Cardiac fibroblast (primary cell): ENCODE results near the gene EPB41.
"Not testable (repeated sequence)": the region's sequence is repeated elsewhere in the genome, so short reads cannot be mapped to it uniquely, and the experiment has no call there.

Source experiments
- DNase-seq, 2 donors: peaks; one replicate each; pipeline versions ENCODE4 v3.0.0 to v3.0.0-alpha.2; 2010; ENCODE audit warnings: low read depth in 2 of 2
- H3K4me3 ChIP-seq, 2 donors: replicated peaks in 1 of 2; 1 replicate in 1 of 2; 2 replicates in 1 of 2; pipeline ENCODE4 v1.5.1; 2011; ENCODE audit warnings: low read depth in 2 of 2, low read length in 2 of 2, mild to moderate bottlenecking in 2 of 2, moderate library complexity in 1 of 2
- CTCF ChIP-seq: IDR thresholded peaks from one replicate; pipeline ENCODE4 v1.5.1; 2011; ENCODE audit warnings: low read depth, mild to moderate bottlenecking, low read length, inconsistent platforms

The EPB41 gene

DNA sequence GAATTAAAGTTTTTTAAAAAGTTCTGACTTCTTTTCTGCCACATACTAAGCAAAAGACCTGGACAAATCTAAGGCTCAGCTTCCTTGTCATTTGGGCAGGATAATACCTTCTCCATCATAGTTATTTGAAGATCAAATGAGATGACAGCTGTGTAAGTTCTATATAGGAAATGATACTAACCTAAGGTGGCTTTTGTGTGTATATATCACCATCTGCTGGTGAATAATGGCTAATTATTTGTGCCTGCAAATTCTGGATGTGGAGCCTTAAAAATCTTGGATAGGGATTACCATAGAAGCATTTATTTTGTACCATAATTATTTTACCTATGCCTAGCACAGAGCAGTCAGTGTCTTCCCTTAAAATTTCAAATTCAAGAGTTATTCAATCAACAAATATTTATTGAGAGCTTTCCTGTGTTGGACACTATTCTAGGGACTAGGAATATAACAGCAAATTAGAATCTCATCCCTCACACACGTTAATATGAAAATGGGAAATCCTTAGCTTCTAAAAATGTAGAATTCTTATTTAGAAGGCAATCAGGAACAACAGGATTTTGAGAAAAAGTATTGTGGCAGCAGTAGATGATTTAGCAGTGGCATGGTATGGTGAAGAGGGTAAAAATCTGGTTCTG is 119.6 kb downstream of the EPB41 start:
- H3K4me3 ChIP-seq = no peak overlapping the region
- DNase-seq = peak; percentile 64 to 67
- peak; percentile 56 for TF ChIP-seq CTCF

DNA sequence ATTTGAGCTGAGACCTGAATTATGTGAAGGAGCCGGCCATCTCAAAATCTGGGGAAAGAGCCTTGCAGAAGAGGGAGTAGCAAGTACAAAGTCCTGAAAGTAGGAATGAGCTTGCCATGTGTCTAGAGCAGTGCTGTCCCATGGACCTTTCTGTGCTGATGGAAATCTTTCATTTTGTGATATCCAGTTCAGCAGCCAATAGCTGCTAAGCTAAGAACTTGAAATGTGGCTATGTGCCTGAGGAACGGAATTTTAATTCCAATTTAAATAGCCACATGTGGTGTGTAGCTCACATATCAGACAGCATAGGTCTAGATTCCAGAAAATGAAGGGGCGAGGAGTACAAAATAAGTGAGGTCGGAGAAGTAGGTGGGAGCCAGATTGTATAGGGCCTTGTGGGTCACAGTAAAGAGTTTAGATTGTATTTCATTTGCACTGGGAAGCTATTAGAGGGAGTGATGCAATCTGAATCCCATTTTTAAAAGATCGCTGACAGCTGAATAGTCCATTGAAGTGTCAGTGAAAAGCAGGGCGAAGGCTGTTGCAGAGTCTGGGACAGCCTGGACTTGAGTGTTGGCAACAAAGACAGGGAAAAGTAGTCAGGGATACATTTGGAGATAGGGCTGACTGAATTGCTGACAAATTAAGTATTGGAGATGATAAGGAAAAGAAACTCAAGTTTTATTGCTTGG is 129.1 kb downstream of the EPB41 start:
- peak in 1 of 2 donors; percentile 49 for DNase-seq
- no peak for TF ChIP-seq CTCF
- H3K4me3 ChIP-seq = no peak overlapping the region

GRCh38 chr1:29044010-29044409 is 129.6 kb downstream of the EPB41 start:
- DNase-seq = no peak
- H3K4me3 ChIP-seq = no peak overlapping the region
- TF ChIP-seq CTCF = no peak

GRCh38 chr1:29045663-29046062 is 131.3 kb downstream of the EPB41 start:
- DNase-seq, H3K4me3 ChIP-seq: not testable (repeated sequence)

GRCh38 chr1:29047142-29047541 is 132.8 kb downstream of the EPB41 start:
- no peak for TF ChIP-seq CTCF
- no peak for DNase-seq
- H3K4me3 ChIP-seq = no peak overlapping the region

- H3K4me3 ChIP-seq = no peak overlapping the region
- no peak for TF ChIP-seq CTCF
- no peak for DNase-seq
These were observed 135.8 kb downstream of the EPB41 start for GRCh38 chr1:29050166-29050565.

DNA sequence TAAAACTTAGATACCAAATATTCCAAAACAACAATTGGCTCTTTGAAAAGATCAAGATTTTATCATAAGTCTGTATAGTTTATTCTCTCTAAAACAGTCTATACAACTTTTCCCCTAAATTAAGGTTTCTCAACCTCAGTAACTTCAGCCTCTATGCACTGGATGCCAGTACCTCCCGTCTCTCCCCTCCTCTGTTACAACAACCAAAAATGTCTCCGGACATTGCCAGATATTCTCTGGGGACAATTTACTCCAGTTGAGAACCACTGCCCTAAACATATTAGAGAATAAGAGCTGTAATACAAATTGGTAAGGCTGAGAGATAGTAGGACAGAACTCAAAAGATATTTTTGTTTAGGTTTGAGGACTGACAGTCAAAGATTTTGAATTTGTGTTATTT is 137.7 kb downstream of the EPB41 start:
- peak in 1 of 2 donors; percentile 29 for DNase-seq
- H3K4me3 ChIP-seq = no peak overlapping the region
- TF ChIP-seq CTCF = no peak
